Measurements from ENCODE around the gene TNFRSF8.

The TNFRSF8 gene

DNA sequence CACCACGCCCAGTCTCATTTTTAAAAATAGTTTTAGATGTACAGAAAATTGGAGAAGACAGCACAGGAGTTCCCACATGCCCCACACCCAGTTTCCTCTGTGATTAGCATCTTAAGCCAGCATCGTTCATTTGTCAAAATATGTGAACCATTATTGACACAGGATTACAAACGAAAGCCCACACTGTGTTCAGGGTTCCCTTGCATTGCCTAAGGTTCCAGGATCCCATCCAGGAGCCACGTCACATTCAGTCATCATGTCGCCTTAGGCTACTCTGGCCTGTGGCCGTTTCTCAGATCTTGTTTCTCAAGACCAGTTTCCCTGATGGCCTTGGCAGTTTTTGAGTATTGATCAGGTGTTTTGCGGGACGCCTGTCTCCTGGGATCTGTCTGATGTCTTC is 69.0 kb downstream of the TNFRSF8 start:
- H3K4me1 Mint-ChIP-seq (ENCODE audit: low read depth) = peaks cover 20% of the 10 kb centered on the region
- H3K36me3 Mint-ChIP-seq (ENCODE audit: low read depth) = peaks cover 7% of the 10 kb centered on the region
- H3K27me3 Mint-ChIP-seq (ENCODE audit: low read depth) = no peaks in the 10 kb centered on the region
- peak overlapping the region; percentile 87 for H3K27ac Mint-ChIP-seq
- H3K4me3 Mint-ChIP-seq = no peak overlapping the region
- no peaks in the 10 kb centered on the region for H3K9me3 Mint-ChIP-seq
- DNase-seq (ENCODE audit: low spot score) = no peak

DNA sequence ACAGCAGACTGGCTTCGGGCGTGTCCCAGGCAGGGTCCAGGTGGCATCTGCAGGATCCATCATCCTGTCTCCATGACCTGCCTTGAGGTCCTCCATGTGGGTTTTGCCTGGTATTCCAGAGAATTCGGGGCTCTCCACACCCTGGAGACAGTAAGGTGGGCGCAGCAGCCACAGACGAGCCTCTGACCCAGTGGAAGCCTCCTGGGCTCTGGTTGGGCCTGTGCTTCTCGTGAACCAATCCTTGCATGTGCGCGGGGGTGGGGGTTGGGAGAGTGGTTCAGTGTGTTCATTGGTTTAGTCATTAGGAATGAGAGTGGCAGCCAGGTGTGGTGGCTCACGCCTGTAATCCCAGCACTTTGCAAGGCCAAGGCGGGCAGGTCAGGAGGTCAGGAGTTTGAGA is 71.6 kb downstream of the TNFRSF8 start:
- Mint-ChIP-seq H3K27me3 (ENCODE audit: low read depth) (no peaks in the 10 kb centered on the region), H3K36me3 (ENCODE audit: low read depth) (peaks cover 6% of the 10 kb centered on the region), H3K4me1 (ENCODE audit: low read depth) (peaks cover 20% of the 10 kb centered on the region), H3K9me3 (no peaks in the 10 kb centered on the region), H3K27ac (no peak overlapping the region), H3K4me3 (no peak overlapping the region)
- DNase-seq (ENCODE audit: low spot score) = no peak

DNA sequence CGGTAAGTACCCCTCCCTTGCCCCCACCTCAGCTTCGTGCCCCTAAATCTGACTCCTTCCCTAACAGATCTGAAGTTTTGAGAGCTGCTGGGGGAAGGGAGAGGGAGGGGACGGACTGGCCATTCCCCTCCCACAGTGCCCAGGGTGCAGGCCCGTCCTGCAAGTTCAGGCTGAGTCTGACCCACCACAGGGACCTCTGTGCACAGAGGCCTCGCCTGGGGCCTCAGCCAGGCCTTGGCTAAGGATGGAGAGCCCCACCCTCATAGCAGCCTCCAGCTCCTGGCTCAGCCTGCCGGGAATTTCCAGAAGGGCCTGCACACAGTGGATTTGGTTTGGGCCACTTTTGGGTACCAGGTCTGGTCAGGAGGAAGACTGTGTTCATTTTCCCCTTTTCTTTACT is 72.5 kb downstream of the TNFRSF8 start:
- H3K27me3 Mint-ChIP-seq (ENCODE audit: low read depth) = no peaks in the 10 kb centered on the region
- peaks cover 6% of the 10 kb centered on the region for H3K36me3 Mint-ChIP-seq (ENCODE audit: low read depth)
- H3K4me1 Mint-ChIP-seq (ENCODE audit: low read depth) = peaks cover 17% of the 10 kb centered on the region
- H3K27ac Mint-ChIP-seq = peak overlapping the region; percentile 64
- no peak overlapping the region for H3K4me3 Mint-ChIP-seq
- DNase-seq (ENCODE audit: low spot score) = no peak
- H3K9me3 Mint-ChIP-seq = no peaks in the 10 kb centered on the region

DNA sequence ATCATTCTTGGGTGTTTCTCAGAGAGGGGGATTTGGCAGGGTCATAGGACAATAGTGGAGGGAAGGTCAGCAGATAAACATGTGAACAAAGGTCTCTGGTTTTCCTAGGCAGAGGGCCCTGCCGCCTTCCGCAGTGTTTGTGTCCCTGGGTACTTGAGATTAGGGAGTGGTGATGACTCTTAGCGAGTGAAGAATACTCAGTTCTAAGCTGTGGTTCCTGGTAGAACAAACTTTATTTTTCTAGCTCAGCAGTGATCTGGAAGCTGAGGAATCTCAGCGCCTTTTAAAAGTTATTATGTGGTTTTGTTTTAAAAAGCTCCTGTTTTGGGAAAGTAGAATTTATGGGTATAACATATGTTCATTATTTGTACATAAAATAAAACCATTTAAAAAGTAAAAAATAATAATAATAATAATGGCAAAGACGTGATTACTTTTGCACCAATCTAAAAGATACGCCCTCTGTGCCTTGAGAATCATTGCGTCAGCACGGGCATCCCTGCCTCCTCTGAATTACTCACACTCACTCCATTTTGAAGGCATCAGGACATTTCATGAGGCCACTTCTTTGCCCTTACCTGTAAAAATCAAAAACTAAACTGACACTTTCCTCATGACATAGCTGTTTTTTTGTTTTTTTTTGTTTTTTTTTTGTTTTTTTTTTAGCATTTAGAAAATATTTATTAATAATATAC is 74.0 kb downstream of the TNFRSF8 start:
- no peak for DNase-seq (ENCODE audit: low spot score)
- Mint-ChIP-seq H3K36me3 (ENCODE audit: low read depth) (peaks cover 6% of the 10 kb centered on the region), H3K4me3 (no peak overlapping the region), H3K4me1 (ENCODE audit: low read depth) (peaks cover 11% of the 10 kb centered on the region), H3K9me3 (no peaks in the 10 kb centered on the region), H3K27ac (no peak overlapping the region), H3K27me3 (ENCODE audit: low read depth) (no peaks in the 10 kb centered on the region)

DNA sequence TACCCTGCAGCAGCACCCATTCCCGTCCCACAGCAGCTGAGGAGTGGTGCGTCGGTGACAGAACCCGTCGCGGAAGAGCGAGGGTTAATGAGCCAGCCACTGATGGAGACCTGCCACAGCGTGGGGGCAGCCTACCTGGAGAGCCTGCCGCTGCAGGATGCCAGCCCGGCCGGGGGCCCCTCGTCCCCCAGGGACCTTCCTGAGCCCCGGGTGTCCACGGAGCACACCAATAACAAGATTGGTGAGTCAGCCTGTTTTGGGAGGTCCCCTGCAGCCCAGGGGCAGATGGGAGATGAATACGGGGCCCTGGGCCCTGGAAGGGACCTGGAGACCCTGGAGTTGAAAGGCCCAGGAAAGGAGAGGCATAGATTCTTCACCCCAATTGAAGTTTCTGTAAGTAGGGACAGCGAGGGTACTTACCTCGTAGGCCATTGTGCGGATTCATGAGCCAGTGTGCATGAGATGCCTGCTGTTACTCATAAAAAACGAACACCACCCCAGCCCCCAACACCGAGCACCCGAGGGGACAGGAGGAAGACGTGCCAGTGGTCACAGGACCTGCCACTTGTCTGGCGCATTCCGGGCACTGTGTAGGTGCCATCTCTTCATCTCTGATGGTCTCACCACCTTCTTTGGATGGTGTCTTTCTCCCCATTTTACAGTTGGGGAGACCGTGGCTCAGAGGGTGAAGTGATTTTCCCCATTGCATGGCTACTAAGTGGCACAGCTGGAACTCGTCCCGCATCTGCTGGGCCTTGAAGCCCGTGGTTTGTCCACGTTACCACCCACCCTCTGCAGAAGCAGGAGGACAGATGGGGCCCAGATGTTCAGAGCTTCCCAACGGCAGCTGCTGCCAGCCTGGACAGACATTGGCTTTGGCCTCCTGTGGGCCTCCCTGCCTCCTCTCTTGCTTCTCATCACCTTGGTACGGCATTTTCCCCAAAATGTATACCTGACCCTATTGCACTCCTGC is 75.4 kb downstream of the TNFRSF8 start:
- Mint-ChIP-seq H3K36me3 (ENCODE audit: low read depth) (peaks cover 2% of the 10 kb centered on the region), H3K27ac (peak overlapping the region; percentile 55), H3K9me3 (no peaks in the 10 kb centered on the region), H3K27me3 (ENCODE audit: low read depth) (no peaks in the 10 kb centered on the region), H3K4me1 (ENCODE audit: low read depth) (peaks cover 4% of the 10 kb centered on the region), H3K4me3 (no peak overlapping the region)
- DNase-seq (ENCODE audit: low spot score) = no peak

DNA sequence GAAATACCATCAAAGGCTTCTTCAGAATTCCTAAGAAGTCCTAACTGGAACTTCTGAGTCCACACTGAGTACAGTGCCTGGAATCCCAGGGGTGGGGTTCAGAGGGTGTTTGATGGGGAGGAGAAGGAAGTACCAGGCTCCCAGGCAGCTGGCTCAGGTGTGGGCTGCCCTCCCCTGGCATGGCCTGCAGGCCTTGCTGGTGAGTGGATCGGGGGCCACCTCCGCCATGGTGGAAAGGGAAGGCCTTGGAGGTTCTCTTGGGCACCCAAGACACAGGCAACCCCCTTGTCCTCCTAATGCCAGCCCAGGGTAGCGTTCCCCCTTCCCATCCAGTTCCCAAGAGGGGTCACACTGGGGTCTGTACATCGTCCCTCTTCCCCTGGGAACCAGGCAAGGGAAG is 76.9 kb downstream of the TNFRSF8 start:
- Mint-ChIP-seq H3K9me3 (no peaks in the 10 kb centered on the region), H3K27me3 (ENCODE audit: low read depth) (no peaks in the 10 kb centered on the region), H3K36me3 (ENCODE audit: low read depth) (peaks cover 5% of the 10 kb centered on the region), H3K27ac (no peak overlapping the region), H3K4me1 (ENCODE audit: low read depth) (peaks cover 11% of the 10 kb centered on the region), H3K4me3 (no peak overlapping the region)
- no peak for DNase-seq (ENCODE audit: low spot score)

DNA sequence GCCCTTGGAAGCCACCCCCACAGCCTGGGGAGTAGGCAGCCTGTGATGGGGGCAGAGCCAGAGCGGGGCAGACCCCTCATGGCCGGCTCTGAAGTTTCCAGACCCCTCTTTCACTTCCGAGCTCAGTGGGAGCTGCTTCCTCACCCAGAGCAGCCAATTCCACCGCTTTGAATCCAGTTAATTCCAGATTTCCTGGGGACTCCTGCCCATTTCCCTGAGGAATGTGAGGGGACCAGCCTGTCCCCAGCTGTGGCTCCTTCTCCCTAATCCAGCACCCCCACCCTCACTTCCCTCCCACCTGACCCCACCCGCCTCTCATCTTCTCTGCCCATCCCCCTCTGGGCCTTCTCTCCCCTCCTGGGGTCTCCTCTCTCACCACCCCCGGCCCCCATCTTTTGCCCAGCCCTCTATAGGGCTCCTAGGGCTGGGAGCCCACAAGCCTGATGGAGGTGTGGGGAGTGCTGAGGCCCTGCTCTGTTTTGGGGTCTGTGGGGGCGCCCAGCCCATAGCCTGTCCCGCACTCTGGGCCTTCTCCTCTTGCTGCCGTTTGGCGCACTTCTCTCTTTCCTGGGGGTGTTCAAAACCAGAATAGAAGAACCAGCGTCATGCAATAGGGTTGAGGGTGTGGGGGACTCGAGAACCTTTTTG is 77.5 kb downstream of the TNFRSF8 start:
- H3K36me3 Mint-ChIP-seq (ENCODE audit: low read depth) = peaks cover 5% of the 10 kb centered on the region
- no peak for DNase-seq (ENCODE audit: low spot score)
- H3K27me3 Mint-ChIP-seq (ENCODE audit: low read depth) = no peaks in the 10 kb centered on the region
- H3K27ac Mint-ChIP-seq = no peak overlapping the region
- peaks cover 11% of the 10 kb centered on the region for H3K4me1 Mint-ChIP-seq (ENCODE audit: low read depth)
- H3K4me3 Mint-ChIP-seq = no peak overlapping the region
- H3K9me3 Mint-ChIP-seq = no peaks in the 10 kb centered on the region

DNA sequence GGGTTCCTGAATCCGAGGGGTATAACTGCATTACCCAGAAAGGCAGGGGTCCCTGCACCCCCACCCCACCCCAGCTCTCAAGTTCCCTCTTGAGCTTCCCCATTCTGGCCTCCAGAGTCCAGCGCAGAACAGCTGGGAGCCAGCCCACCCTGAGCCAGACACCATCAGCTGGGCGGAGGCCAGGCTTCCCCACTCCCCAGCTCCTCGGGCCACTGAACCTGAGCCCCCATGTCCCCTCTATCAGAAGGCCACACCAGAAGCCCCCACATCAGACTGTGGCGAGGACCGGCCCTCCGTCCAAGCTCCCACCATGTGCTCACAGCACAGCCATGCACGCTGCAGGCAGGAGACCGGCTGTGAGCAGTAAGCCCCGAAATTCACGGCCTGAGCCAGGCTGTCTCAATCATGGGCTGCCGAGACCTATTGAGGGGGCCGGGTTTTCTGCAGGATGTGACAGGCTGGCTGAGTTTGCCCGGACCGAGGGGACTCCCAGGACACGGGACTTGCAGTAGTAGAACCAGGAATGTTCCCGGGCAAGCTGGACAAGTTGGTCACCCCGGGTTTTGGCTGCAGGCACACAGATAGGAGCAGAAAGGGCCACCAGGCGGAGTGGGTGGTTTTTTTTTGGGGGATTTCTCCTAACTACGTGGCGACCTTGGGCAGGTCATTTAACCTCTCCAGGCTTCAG is 78.2 kb downstream of the TNFRSF8 start:
- Mint-ChIP-seq H3K4me1 (ENCODE audit: low read depth) (peaks cover 14% of the 10 kb centered on the region), H3K27ac (no peak overlapping the region), H3K27me3 (ENCODE audit: low read depth) (no peaks in the 10 kb centered on the region), H3K36me3 (ENCODE audit: low read depth) (peaks cover 3% of the 10 kb centered on the region), H3K9me3 (no peaks in the 10 kb centered on the region), H3K4me3 (no peak overlapping the region)
- DNase-seq (ENCODE audit: low spot score) = no peak

DNA sequence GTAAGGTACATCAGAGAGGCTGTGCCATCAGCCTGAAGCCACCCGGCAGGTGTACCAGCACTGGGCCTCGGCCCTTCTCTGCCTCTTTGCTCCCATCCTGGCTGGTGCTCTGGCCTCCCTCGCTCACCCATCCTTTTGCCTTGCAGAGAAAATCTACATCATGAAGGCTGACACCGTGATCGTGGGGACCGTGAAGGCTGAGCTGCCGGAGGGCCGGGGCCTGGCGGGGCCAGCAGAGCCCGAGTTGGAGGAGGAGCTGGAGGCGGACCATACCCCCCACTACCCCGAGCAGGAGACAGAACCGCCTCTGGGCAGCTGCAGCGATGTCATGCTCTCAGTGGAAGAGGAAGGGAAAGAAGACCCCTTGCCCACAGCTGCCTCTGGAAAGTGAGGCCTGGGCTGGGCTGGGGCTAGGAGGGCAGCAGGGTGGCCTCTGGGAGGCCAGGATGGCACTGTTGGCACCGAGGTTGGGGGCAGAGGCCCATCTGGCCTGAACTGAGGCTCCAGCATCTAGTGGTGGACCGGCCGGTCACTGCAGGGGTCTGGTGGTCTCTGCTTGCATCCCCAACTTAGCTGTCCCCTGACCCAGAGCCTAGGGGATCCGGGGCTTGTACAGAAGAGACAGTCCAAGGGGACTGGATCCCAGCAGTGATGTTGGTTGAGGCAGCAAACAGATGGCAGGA is 79.2 kb downstream of the TNFRSF8 start:
- no peak overlapping the region for H3K27ac Mint-ChIP-seq
- H3K36me3 Mint-ChIP-seq (ENCODE audit: low read depth) = peaks cover 3% of the 10 kb centered on the region
- DNase-seq (ENCODE audit: low spot score) = no peak
- H3K4me1 Mint-ChIP-seq (ENCODE audit: low read depth) = peaks cover 23% of the 10 kb centered on the region
- no peak overlapping the region for H3K4me3 Mint-ChIP-seq
- H3K9me3 Mint-ChIP-seq = no peaks in the 10 kb centered on the region
- no peaks in the 10 kb centered on the region for H3K27me3 Mint-ChIP-seq (ENCODE audit: low read depth)

DNA sequence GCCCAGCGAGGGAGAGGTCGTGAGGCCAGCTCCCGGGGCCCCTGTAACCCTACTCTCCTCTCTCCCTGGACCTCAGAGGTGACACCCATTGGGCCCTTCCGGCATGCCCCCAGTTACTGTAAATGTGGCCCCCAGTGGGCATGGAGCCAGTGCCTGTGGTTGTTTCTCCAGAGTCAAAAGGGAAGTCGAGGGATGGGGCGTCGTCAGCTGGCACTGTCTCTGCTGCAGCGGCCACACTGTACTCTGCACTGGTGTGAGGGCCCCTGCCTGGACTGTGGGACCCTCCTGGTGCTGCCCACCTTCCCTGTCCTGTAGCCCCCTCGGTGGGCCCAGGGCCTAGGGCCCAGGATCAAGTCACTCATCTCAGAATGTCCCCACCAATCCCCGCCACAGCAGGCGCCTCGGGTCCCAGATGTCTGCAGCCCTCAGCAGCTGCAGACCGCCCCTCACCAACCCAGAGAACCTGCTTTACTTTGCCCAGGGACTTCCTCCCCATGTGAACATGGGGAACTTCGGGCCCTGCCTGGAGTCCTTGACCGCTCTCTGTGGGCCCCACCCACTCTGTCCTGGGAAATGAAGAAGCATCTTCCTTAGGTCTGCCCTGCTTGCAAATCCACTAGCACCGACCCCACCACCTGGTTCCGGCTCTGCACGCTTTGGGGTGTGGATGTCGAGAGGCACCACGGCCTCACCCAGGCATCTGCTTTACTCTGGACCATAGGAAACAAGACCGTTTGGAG is 80.0 kb downstream of the TNFRSF8 start:
- DNase-seq (ENCODE audit: low spot score) = no peak
- no peak overlapping the region for H3K4me3 Mint-ChIP-seq
- H3K9me3 Mint-ChIP-seq = no peaks in the 10 kb centered on the region
- no peaks in the 10 kb centered on the region for H3K27me3 Mint-ChIP-seq (ENCODE audit: low read depth)
- peaks cover 29% of the 10 kb centered on the region for H3K4me1 Mint-ChIP-seq (ENCODE audit: low read depth)
- H3K36me3 Mint-ChIP-seq (ENCODE audit: low read depth) = peaks cover 3% of the 10 kb centered on the region
- peak overlapping the region; percentile 80 for H3K27ac Mint-ChIP-seq

DNA sequence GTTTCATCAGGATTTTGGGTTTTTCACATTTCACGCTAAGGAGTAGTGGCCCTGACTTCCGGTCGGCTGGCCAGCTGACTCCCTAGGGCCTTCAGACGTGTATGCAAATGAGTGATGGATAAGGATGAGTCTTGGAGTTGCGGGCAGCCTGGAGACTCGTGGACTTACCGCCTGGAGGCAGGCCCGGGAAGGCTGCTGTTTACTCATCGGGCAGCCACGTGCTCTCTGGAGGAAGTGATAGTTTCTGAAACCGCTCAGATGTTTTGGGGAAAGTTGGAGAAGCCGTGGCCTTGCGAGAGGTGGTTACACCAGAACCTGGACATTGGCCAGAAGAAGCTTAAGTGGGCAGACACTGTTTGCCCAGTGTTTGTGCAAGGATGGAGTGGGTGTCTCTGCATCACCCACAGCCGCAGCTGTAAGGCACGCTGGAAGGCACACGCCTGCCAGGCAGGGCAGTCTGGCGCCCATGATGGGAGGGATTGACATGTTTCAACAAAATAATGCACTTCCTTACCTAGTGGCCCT is 80.6 kb downstream of the TNFRSF8 start:
- Mint-ChIP-seq H3K27me3 (ENCODE audit: low read depth) (no peaks in the 10 kb centered on the region), H3K4me3 (no peak overlapping the region), H3K9me3 (no peaks in the 10 kb centered on the region), H3K27ac (peak overlapping the region; percentile 80), H3K4me1 (ENCODE audit: low read depth) (peaks cover 35% of the 10 kb centered on the region), H3K36me3 (ENCODE audit: low read depth) (peaks cover 3% of the 10 kb centered on the region)
- DNase-seq (ENCODE audit: low spot score) = no peak

DNA sequence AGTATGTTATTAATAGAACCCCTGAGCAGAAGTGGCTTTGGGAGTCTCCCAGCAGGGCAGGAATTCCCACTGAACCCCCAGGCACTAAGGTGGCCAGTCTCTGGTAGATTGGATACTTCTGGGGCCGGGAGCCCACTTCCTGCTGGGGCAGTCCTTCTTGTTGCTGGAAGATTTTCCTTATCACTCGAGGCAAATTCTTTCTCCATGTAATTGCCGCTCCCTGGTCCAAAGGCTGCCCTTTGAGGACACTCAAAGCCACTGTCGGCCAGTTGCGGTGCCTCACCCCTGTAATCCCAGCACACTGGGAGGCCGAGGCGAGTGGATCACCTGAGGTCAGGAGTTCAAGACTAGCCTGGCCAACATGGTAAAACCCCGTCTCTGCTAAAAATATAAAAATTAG is 81.1 kb downstream of the TNFRSF8 start:
- H3K27ac Mint-ChIP-seq = peak overlapping the region; percentile 80
- no peak for DNase-seq (ENCODE audit: low spot score)
- H3K27me3 Mint-ChIP-seq (ENCODE audit: low read depth) = no peaks in the 10 kb centered on the region
- peaks cover 6% of the 10 kb centered on the region for H3K36me3 Mint-ChIP-seq (ENCODE audit: low read depth)
- H3K9me3 Mint-ChIP-seq = no peaks in the 10 kb centered on the region
- H3K4me1 Mint-ChIP-seq (ENCODE audit: low read depth) = peaks cover 40% of the 10 kb centered on the region
- H3K4me3 Mint-ChIP-seq = no peak overlapping the region
